ENCODE results near the gene KIR2DL1.
"Not testable (repeated sequence)": the region's sequence is repeated elsewhere in the genome, so short reads cannot be mapped to it uniquely, and the experiment has no call there.

Gene KIR2DL1

DNA sequence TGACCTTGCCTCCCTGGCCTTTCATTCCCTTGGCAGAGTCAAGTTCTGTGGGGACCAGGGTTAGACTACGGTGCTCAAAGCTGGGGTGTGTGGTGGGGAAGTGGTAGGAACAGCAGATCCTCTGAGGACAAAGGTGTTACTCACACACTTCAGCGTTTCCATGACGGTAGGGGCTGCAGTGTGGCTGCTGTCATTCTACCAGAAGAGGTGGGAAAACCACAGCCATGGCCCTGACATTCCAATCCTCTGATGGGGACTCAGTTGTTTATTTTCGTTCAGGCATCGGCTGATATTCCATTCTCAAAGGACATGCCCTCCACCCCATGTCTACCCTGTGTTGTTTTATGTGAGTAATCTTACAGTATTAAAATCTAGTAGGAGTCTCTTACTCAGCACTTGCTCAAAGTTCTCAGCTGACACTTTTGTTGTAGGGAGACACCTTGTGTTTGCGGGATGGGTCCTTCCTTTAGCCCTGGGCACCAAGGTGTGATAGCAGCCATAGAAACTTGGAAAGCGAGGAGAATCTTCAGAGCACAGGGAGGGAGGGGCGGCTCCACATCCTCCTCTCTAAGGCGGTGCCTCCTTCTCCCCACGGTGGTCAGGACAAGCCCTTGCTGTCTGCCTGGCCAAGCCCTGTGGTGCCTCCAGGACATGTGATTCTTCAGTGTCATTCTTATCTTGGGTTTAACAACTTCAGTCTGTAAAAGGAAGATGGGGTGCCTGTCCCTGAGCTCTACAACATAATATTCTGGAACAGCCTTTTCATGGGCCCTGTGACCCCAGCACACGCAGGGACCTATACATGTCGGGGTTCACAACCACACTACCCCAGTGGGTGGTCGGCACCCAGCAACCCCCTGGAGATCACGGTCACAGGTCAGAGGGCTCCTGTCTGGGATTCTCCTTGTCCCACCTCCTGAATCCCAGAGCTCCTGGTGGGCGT is 1.7 kb downstream of the KIR2DL1 start:
- H3K27me3 ChIP-seq (ENCODE audit: control insufficient read depth, low read length); H3K4me1 ChIP-seq (ENCODE audit: control insufficient read depth, low read length); H3K9me3 ChIP-seq (ENCODE audit: control insufficient read depth, insufficient read depth, low read length); H3K9me2 ChIP-seq (replicated peaks; ENCODE audit: control insufficient read depth, low read length); H3K79me2 ChIP-seq (ENCODE audit: control insufficient read depth, low read length); H4K20me1 ChIP-seq (ENCODE audit: control insufficient read depth, insufficient read depth, low read depth, low read length); H3K36me3 ChIP-seq (ENCODE audit: control insufficient read depth, low read length); H3K4me2 ChIP-seq (ENCODE audit: low read length); H3K27ac ChIP-seq (ENCODE audit: low read depth, low read length); H3K4me3 ChIP-seq (ENCODE audit: low read length); H3F3A ChIP-seq (ENCODE audit: control insufficient read depth, insufficient read depth): not testable (repeated sequence)

DNA sequence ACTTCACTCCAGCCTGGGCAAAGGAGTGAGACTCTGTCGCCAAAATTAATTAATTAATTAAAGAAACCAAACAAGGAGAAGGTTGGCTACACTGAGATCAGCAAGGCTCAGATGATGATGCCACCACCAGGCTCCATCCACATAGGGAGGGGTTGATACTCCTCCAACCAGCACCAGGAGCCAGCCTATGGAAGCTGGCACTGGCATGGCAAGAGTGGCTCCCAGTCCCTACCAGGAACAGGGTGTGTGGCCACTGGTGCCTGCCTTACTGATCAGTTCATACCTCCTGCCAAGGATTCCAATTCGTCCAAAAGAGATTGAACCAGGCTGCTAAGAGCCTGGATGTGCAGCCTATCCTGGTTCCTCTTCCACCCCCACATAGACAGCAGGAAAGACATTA is 3.1 kb downstream of the KIR2DL1 start:
- not testable (repeated sequence) for H3F3A ChIP-seq (ENCODE audit: control insufficient read depth, insufficient read depth); H3K9me3 ChIP-seq (ENCODE audit: control insufficient read depth, insufficient read depth, low read length); H3K4me2 ChIP-seq (ENCODE audit: low read length); H3K79me2 ChIP-seq (ENCODE audit: control insufficient read depth, low read length); H3K36me3 ChIP-seq (ENCODE audit: control insufficient read depth, low read length); H3K9me2 ChIP-seq (replicated peaks; ENCODE audit: control insufficient read depth, low read length); H3K4me3 ChIP-seq (ENCODE audit: low read length); H3K27ac ChIP-seq (ENCODE audit: low read depth, low read length); H3K27me3 ChIP-seq (ENCODE audit: control insufficient read depth, low read length); H4K20me1 ChIP-seq (ENCODE audit: control insufficient read depth, insufficient read depth, low read depth, low read length); H3K4me1 ChIP-seq (ENCODE audit: control insufficient read depth, low read length)

DNA sequence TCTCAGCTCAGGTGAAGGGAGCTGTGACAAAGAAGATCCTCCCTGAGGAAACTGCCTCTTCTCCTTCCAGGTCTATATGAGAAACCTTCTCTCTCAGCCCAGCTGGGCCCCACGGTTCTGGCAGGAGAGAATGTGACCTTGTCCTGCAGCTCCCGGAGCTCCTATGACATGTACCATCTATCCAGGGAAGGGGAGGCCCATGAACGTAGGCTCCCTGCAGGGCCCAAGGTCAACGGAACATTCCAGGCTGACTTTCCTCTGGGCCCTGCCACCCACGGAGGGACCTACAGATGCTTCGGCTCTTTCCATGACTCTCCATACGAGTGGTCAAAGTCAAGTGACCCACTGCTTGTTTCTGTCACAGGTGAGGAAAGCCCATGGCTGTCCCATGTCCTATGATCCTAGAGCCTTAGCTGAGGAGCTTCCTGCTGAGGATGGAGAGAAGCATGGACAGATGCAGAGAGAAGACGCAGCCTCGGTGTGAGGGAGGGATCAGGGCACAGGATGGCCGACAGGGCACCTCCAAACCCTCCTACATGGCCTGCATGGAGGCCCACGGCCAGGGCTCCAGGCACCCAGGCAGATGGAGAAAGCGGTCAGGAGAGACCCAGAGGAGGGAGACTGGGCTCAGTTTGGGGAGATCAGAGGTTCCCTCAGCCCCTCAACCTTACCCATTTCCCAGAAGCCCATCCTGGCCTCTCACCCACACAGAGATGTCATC is 5.7 kb downstream of the KIR2DL1 start:
- not testable (repeated sequence) for H3K4me1 ChIP-seq (ENCODE audit: control insufficient read depth, low read length); H3K36me3 ChIP-seq (ENCODE audit: control insufficient read depth, low read length); H3K4me2 ChIP-seq (ENCODE audit: low read length); H3K79me2 ChIP-seq (ENCODE audit: control insufficient read depth, low read length); H3K27me3 ChIP-seq (ENCODE audit: control insufficient read depth, low read length); H4K20me1 ChIP-seq (ENCODE audit: control insufficient read depth, insufficient read depth, low read depth, low read length); H3F3A ChIP-seq (ENCODE audit: control insufficient read depth, insufficient read depth); H3K27ac ChIP-seq (ENCODE audit: low read depth, low read length); H3K9me3 ChIP-seq (ENCODE audit: control insufficient read depth, insufficient read depth, low read length); H3K4me3 ChIP-seq (ENCODE audit: low read length); H3K9me2 ChIP-seq (replicated peaks; ENCODE audit: control insufficient read depth, low read length)

DNA sequence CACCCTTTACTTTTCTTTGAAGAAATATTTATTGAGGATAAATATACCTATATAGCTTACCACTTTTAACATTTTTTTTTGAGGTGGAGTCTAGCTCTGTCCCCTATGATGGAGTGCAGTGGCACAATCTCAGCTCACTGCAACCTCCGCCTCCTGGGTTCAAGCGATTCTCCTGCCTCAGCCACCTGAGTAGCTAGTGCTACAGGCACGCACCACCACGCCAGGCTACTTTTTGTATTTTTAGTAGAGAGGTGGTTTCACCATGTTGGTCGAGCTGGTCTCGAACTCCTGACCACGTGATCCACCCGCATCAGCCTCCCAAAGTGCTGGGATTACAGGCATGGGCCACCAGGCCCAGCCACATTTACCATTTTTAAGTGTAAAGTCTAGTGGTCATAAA is 6.2 kb downstream of the KIR2DL1 start:
- not testable (repeated sequence) for H3K79me2 ChIP-seq (ENCODE audit: control insufficient read depth, low read length); H3K4me3 ChIP-seq (ENCODE audit: low read length); H3F3A ChIP-seq (ENCODE audit: control insufficient read depth, insufficient read depth); H4K20me1 ChIP-seq (ENCODE audit: control insufficient read depth, insufficient read depth, low read depth, low read length); H3K9me2 ChIP-seq (replicated peaks; ENCODE audit: control insufficient read depth, low read length); H3K27me3 ChIP-seq (ENCODE audit: control insufficient read depth, low read length); H3K4me2 ChIP-seq (ENCODE audit: low read length); H3K9me3 ChIP-seq (ENCODE audit: control insufficient read depth, insufficient read depth, low read length); H3K27ac ChIP-seq (ENCODE audit: low read depth, low read length); H3K4me1 ChIP-seq (ENCODE audit: control insufficient read depth, low read length); H3K36me3 ChIP-seq (ENCODE audit: control insufficient read depth, low read length)

DNA sequence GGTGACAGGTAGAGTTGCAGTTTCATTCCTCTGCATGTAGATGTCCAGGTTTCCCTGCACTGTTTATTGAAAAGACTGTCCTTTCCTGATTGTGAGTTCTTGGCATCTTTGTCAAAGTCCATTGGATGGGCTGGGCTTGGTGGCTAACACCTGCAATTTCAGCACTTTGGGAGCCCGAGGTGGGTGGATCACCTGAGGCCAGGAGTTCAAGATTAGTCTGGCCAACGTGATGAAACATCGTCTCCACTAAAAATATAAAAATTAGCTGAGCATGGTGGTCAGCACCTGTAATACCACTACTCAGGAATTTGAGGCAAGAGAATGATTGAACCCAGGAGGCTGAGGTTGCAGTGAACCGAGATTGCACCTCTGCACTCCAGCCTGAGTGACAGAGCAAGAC is 8.3 kb downstream of the KIR2DL1 start:
- not testable (repeated sequence) for H4K20me1 ChIP-seq (ENCODE audit: control insufficient read depth, insufficient read depth, low read depth, low read length); H3K9me2 ChIP-seq (replicated peaks; ENCODE audit: control insufficient read depth, low read length); H3K27ac ChIP-seq (ENCODE audit: low read depth, low read length); H3F3A ChIP-seq (ENCODE audit: control insufficient read depth, insufficient read depth); H3K27me3 ChIP-seq (ENCODE audit: control insufficient read depth, low read length); H3K79me2 ChIP-seq (ENCODE audit: control insufficient read depth, low read length); H3K4me3 ChIP-seq (ENCODE audit: low read length); H3K9me3 ChIP-seq (ENCODE audit: control insufficient read depth, insufficient read depth, low read length); H3K4me1 ChIP-seq (ENCODE audit: control insufficient read depth, low read length); H3K4me2 ChIP-seq (ENCODE audit: low read length); H3K36me3 ChIP-seq (ENCODE audit: control insufficient read depth, low read length)

DNA sequence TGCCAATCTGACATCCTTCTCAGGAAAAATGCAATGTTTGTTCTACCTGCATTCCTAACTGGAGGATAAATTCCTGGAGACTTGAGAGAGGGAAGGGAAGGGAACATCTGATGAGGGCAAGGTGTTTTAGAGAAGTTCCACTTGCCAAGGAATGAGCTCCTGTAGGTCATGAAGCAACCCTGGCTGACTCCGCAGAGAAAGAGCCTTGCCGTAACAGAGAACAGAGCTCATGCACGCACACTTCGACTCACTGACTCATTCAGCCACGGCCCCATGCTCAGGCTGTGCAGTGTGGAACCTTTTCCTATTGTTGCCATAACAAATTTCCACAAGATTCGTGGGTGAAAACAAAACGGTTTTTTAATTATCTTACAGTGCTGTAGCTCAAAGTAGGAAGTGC is 9.3 kb downstream of the KIR2DL1 start:
- H3K4me2 ChIP-seq (ENCODE audit: low read length); H3K9me3 ChIP-seq (ENCODE audit: control insufficient read depth, insufficient read depth, low read length); H3K4me1 ChIP-seq (ENCODE audit: control insufficient read depth, low read length); H3K27me3 ChIP-seq (ENCODE audit: control insufficient read depth, low read length); H4K20me1 ChIP-seq (ENCODE audit: control insufficient read depth, insufficient read depth, low read depth, low read length); H3K9me2 ChIP-seq (replicated peaks; ENCODE audit: control insufficient read depth, low read length); H3K27ac ChIP-seq (ENCODE audit: low read depth, low read length); H3F3A ChIP-seq (ENCODE audit: control insufficient read depth, insufficient read depth); H3K79me2 ChIP-seq (ENCODE audit: control insufficient read depth, low read length); H3K36me3 ChIP-seq (ENCODE audit: control insufficient read depth, low read length); H3K4me3 ChIP-seq (ENCODE audit: low read length): not testable (repeated sequence)

DNA sequence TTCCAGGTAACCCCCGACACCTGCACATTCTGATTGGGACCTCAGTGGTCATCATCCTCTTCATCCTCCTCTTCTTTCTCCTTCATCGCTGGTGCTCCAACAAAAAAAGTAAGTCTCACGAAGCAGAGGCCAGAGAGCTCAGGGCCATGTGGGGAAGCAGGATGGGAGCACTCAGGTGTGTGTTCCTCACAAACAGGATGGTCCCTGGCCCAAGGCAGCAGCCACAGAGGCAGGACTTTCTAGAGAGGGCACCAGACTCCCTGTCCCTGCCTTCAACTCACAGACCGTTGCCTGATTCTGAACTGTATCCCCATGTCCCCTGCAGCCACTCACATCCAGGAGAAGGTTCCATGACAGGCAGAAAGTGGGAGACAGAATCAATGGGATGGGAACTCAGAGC is 13.3 kb downstream of the KIR2DL1 start:
- H3K4me1 ChIP-seq (ENCODE audit: control insufficient read depth, low read length); H3K27ac ChIP-seq (ENCODE audit: low read depth, low read length); H3K79me2 ChIP-seq (ENCODE audit: control insufficient read depth, low read length); H3K4me2 ChIP-seq (ENCODE audit: low read length); H3K9me3 ChIP-seq (ENCODE audit: control insufficient read depth, insufficient read depth, low read length); H3K36me3 ChIP-seq (ENCODE audit: control insufficient read depth, low read length); H3F3A ChIP-seq (ENCODE audit: control insufficient read depth, insufficient read depth); H3K9me2 ChIP-seq (replicated peaks; ENCODE audit: control insufficient read depth, low read length); H3K27me3 ChIP-seq (ENCODE audit: control insufficient read depth, low read length); H3K4me3 ChIP-seq (ENCODE audit: low read length); H4K20me1 ChIP-seq (ENCODE audit: control insufficient read depth, insufficient read depth, low read depth, low read length): not testable (repeated sequence)

DNA sequence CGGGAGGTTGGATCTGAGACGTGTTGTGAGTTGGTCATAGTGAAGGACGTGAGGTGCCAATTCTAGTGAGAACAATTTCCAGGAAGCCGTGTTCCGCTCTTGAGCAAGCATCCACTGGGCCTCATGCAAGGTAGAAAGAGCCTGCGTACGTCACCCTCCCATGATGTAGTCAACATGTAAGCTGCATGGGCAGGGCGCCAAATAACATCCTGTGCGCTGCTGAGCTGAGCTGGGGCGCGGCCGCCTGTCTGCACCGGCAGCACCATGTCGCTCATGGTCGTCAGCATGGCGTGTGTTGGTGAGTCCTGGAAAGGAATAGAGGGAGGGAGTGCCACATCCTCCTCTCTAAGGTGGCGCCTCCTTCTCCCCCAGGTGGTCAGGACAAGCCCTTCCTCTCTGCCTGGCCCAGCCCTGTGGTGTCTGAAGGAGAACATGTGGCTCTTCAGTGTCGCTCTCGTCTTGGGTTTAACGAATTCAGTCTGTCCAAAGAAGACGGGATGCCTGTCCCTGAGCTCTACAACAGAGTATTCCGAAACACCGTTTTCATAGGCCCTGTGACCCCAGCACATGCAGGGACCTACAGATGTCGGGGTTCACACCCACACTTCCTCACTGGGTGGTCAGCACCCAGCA is 16.6 kb downstream of the KIR2DL1 start:
- H3K4me1 ChIP-seq (ENCODE audit: control insufficient read depth, low read length); H3K27ac ChIP-seq (ENCODE audit: low read depth, low read length); H3K36me3 ChIP-seq (ENCODE audit: control insufficient read depth, low read length); H3F3A ChIP-seq (ENCODE audit: control insufficient read depth, insufficient read depth); H3K79me2 ChIP-seq (ENCODE audit: control insufficient read depth, low read length); H3K9me2 ChIP-seq (replicated peaks; ENCODE audit: control insufficient read depth, low read length); H3K27me3 ChIP-seq (ENCODE audit: control insufficient read depth, low read length); H4K20me1 ChIP-seq (ENCODE audit: control insufficient read depth, insufficient read depth, low read depth, low read length); H3K4me2 ChIP-seq (ENCODE audit: low read length); H3K4me3 ChIP-seq (ENCODE audit: low read length); H3K9me3 ChIP-seq (ENCODE audit: control insufficient read depth, insufficient read depth, low read length): not testable (repeated sequence)

All from DOHH2 (cell line).